MV-4-11 (cell line): ENCODE measurements around the gene NAA20.

Experiments used
- DNase-seq: peaks from one replicate; lab custom pipeline; 2025; lab: John Stamatoyannopoulos, UW

NAA20 gene, protein sequence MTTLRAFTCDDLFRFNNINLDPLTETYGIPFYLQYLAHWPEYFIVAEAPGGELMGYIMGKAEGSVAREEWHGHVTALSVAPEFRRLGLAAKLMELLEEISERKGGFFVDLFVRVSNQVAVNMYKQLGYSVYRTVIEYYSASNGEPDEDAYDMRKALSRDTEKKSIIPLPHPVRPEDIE

DNA sequence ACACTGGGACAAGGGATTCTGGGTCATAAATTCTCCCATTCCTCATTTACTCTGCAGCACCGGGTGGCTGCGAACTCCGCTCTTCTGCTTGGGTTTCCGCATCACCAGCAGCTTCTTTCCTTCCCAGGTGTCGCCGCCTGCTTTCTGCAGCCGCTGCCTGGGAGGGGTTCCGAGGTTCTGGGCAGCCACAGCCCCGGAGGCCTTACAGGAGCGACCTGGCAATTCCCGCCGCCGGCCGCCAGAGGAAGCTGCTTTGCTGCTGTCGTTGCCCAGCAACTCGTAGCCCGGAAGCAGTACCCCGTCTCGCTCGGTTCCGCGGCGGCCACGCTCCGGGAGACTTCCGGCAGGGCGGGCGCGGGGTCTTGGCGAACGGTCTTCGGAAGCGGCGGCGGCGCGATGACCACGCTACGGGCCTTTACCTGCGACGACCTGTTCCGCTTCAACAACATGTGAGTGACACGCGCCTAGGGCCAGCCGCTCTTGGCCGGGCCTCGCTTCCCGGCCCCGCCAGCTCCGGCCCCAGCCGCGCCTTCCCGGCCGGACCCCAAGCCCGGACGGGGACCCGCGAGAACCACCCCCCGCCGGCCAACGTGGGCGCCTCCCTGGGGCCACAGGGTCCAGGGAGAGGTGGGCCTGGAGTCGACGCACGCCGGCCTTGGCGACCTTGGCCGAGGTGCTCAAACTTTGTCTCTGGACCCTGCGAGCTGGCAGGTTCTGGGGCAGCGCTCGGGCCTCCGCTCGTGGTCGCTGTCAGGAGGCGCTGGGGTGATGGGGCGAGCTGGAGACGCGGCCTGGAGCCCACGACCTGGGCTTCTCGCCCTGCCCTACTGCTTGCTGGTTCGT, at the start of gene NAA20:
NAA20 (plus strand) TSS at position 362 of the 843 bp plus-strand sequence; CDS start at position 397, 35 bp downstream.
- peak; percentile 92 for DNase-seq

DNA sequence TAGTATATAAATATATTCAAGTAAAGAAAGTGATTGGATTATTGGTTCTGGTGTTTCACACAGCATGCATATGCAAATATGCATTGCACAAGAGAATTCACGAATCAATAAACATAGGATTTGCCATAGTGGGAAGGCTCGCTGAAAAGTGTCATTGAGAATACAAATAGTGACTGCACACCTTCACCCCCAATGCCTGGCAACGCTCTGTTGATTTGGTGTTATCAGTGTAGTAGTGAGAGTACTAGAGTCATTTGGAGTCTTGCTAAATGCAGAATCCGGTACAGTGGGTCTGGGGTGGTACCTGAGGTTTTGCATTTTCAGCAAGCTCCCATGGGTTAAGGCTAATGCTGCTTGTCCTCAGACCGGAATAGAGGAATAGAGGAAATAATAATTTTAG, 49.7 kb upstream of the NAA20 start:
- no peak for DNase-seq

DNA sequence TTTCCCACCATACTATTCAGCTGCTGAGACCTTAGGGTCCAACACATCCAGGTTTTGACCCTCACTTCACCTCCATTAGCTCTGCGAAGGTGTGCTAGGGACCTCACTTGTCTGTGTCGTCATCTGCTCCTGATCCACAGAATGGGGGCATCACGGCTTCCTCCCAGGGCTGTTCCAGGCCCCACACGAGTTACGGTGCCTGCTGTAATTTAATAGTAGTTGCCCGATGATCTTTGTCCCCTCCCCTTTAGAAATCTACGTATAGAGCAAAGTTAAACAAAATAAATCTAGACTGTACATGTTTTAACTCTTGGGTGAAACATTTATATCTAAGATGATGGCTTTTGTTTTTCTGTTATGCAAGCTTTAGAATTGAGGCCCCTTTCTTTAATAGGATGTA, 49.1 kb upstream of the NAA20 start:
- DNase-seq = no peak

DNA sequence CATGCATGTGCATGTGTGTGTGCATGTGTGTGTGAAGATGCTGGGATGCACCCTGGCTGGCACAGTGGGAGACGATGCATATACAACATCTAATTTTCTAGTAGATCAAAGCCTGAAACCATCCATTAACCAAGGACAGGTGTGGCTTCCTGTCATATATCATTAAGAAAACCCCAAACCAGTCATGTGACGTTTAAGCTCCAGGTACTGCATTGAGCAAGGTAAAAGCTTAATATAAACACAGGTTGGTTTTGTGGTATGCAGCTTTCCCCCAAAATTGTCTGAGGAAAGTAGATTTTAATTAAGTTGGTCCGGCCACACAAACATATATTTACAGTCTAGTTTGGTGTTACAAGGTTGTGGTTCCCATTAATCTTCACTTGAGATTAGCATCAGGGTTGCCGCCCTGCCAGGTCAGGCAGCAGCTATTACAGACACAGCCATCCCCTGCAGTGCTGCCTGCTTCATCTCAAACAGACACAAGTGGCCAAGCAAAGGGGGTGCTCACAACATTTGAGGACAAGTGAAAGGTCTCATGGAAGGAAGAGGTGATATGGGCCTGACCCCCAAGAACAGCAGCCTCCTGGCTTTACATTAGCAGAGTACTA, 48.6 kb upstream of the NAA20 start:
- DNase-seq = no peak

DNA sequence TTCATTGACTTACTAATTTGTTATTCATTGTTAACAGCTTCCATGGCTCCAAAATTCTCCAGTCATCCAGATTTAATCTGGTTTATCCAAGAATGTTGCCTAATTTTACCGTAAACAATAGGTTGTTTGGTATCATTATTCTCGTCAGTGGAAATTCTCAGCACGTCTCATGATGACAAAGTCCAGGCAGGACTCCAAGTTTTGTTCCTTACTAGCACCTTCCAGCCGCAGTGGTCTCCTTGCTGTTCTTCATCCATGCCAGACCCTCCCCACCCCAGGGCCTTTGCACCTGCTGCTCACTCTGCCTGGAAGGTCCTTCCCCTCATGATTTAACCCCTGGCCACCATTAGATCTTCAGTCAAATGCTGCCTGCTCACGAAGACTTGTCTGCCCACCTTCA, 48.1 kb upstream of the NAA20 start:
- no peak for DNase-seq

DNA sequence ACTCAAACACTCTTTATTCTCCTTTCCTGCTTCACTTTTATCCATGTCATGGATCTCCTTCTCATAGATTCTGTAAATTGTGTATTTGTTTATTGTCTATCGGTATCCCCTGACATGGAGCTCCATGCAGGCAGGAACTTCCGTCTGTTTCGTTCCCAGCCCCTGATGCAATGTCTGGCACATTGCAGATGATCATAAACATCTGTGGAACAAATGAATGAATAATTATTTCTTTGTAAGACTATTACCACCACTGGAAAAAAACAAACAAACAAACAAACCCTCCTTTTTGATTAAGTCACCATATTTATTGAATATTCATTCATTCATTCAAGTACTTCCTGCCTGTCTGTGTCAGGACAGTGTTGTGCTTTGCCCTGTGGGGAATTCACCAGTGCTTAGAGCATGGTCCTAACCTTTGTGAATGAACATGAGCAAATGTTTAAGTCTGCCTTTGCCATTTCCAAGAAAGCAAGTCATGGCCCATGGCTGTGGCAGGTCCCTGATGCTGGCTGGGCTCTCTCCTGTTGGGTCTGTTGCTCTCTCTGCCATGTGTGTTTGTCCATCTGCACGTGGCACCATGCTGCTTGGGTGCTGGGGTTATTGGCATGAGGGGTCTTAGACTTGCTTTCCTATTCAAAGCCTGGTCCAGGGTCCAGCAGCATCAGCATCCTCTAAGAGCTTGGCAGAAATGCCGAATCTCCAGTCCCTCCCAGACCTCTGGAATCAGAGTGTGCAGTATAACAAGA, 47.5 kb upstream of the NAA20 start:
- no peak for DNase-seq

DNA sequence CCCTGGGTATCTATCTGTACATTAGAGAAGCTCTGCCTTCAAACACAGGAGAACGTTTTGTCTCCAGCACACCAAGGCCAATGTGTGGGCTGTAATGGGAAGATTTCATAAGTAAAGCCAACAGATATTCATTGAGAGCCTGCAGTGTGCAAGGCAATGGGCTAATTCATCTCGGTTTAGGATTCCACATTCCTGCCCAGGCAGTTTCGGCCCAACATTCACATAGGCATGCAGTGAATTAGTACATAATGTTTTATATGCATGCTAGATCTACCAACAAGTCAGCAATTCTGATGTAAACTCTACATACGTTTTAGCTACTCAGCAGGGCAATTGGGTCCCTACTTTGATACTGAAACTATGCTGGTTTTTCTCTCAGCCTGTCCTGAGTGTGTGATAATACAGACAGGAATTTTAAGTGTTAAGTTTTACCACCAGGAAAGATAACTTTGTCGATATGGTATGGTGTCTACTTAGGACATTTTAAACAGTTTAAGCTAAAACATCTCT, 46.9 kb upstream of the NAA20 start:
- DNase-seq = no peak

DNA sequence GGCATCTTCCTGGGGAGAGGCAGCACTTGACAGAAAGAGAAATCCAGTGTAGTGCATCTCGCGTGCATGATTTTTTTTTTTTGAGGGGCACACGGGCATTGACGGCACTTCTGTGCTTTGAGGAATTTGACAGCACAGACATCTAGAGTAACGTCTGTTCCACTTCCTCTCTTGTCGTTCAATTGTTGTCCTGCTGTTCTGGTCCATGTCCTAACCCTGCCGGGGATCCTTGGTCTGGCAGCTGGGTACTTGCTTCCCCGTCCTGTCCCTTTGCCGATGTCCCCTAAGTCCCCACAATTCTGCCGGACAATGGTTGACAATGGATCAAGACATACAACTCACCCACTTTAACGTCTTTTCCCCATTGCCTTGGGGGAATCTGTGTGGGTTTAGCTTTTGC, 46.0 kb upstream of the NAA20 start:
- DNase-seq = peak; percentile 60

DNA sequence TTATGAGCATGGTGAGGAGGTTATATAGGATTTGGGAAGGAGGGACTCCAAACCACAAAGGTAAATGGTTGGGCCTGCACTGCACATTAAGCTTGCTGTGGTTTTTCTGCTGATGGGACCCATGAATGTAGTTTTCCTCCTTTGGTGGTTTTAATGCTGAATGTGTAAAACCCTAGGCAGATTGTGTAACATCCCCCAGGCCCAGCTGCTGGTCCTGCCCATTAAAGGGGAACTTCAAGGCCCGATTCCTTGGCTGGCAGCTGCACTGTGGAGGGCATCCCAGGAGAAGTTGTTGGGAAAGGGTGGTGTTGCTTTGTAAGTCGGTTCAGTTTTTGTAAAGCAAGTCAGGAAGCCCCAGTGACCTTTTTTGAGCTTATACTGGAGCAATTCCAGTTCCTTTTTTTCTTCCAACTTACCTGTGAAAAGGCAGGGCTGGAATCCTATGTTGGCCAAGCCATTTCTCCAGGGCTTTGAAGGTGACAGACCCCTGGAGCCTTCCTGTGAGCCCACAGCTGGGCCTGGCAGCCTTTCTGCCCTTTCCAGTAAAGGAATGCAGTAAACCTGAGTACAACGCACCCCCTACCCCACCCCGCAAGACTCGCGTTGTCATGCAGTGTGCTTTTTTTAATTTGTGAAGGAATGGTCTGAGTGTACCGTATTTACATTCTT, 43.1 kb upstream of the NAA20 start:
- DNase-seq = peak; percentile 92

DNA sequence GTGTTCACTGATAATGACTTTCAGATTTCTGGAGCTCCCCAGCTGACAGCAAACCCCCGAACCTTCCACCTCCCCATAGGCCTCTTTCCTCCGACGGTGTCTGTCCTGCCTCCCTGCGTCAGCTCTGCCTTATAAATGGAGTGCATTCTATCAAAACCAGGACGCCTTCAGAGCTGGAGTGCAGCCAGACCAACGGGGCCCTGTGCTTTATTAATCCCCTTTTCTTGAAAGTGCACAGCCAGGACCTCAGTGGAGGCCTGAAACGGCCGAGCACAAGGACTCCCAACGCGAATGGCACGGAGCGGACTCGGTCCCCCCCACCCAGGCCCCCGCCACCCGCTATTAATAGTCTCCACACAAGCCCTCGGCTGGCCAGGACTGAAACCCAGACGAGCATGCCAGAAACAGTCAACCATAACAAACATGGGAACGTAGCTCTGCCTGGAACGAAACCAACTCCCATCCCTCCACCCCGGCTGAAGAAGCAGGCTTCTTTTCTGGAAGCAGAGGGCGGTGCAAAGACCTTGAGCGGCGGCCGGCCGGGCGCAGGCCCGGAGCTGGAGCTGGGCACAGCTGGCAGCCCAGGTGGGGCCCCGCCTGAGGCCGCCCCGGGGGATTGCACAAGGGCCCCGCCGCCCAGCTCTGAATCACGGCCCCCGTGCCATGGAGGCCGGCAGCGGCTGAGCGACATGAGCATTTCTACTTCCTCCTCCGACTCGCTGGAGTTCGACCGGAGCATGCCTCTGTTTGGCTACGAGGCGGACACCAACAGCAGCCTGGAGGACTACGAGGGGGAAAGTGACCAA, 42.3 kb upstream of the NAA20 start:
- DNase-seq = peak; percentile 81

DNA sequence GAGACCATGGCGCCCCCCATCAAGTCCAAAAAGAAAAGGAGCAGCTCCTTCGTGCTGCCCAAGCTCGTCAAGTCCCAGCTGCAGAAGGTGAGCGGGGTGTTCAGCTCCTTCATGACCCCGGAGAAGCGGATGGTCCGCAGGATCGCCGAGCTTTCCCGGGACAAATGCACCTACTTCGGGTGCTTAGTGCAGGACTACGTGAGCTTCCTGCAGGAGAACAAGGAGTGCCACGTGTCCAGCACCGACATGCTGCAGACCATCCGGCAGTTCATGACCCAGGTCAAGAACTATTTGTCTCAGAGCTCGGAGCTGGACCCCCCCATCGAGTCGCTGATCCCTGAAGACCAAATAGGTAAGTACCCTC, 41.7 kb upstream of the NAA20 start:
- no peak for DNase-seq

DNA sequence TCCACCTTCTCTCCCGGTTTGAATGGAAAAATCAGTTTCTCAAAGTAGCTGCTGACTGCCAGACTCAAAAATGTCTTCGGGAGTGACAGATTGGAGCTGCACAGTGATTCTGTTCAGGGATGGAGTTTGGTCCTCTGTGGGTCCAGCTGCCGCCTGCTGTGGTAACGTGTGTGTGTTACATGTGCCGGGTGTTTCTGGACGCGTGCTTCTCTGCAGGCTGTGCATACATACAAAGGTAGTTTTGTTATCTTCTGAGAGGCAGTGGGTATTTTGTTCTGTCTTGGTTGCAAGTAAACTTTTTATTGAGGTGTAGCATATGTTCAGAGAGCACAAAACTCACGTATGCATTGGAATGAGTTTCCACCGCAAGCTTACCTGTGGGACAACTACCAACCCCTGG, 41.3 kb upstream of the NAA20 start:
- DNase-seq = no peak

DNA sequence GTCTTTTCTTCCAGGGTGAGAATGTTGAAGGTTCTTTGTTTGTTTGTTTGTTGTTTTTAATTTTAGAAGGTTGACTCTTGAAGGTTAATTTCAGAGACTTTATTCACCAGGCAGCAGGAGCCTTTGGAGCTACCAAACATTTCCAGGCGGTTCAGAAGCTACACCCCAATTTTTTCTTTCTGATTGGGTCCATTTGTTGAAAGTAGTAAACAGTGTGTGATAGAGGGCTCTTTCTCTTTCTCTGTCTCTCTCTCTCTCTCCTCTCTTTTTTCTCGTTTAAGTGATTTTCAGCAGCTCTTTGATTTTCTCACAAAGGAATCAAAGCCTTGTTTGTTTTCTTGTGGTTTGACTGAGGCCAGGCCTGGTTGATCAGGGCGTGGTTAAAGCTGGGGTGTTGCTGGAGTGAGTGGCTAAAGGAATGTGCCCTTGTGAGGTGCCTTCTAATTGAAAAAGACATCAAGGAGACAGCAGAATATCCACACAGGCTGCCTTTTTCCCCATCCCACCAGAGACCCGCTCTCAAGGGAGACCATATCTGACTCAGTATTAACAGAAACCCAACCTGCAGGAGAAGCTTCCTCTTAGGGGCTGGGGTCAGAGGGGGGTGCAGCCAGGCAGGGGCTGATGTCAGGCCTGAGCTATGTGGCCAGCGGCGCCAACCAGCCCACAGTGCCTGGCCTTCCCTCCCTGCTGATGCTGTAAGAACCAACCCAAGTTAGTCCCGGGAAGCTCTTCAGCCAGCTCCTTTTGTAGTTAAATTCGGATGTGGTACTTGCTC, 40.4 kb upstream of the NAA20 start:
- DNase-seq = no peak

DNA sequence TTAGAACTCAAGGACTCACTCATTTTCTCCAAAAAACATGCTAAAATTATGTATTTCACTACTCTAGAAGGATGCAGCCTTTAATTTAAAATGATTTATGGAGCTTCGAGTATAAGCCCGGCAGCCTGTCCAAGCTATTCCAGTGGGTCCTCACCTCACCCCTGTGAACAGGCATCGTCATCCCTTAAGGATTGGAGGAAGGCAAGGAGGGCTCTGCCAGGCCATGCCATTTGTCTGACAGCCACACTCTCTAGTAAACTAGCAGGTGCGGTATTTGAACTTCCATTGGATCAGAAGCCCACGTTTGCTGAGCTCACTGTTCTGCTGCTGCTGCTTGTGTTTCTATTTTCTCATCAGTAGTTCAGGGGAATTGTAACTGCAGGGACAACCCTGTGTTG, 39.8 kb upstream of the NAA20 start:
- no peak for DNase-seq

DNA sequence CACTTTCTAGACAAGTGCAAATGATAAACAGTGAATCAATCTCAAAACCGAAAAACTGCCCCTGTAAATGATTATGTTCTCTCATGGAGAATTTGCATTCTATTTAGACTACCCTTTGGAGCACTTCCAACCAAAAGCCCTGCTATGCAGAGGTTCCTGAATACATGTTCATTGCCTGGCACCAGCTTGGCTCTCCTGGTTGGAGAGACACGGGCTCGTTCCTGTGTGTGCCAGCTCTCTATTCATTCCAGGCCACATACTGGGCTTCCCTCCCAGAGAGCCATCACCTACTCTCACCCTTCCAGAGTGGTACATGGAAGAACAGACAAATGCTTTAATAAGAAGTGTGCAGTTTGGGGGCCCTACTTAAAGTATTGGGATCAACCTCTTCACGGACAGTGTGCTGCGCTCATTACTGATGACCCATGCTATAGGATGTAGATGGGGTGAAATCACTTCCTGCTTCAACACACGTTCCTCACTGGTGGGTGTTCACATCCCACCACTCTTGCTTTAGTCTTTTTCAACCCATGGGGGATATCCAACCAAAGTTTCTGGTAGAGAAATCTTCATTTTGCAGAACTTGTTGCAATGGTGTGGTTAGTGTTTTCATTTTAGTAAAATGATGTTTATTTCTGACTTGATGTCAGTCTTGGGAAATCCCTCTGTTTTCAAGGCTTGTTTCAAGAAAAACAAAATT, 38.5 kb upstream of the NAA20 start:
- DNase-seq = no peak

DNA sequence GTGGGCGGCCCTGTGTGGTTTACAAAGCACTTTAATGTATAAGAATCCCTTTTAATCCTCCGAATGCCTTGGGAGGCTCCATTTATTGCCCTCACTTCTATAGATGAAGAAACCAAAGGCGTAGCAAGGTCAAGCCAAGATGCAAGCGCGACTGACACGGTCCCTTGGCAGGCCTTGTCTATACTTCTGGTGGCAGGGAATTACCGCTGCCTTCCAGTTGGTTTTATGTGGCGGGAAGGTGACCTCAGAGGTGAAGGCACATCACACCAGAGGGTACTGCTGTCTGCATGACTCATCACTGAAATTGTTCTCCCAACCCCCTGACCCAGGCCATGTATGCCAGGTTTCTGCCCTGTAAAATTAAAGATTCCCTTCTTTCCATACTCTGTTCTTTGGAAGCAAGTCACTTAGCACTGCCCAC, 36.1 kb upstream of the NAA20 start:
- peak; percentile 52 for DNase-seq

DNA sequence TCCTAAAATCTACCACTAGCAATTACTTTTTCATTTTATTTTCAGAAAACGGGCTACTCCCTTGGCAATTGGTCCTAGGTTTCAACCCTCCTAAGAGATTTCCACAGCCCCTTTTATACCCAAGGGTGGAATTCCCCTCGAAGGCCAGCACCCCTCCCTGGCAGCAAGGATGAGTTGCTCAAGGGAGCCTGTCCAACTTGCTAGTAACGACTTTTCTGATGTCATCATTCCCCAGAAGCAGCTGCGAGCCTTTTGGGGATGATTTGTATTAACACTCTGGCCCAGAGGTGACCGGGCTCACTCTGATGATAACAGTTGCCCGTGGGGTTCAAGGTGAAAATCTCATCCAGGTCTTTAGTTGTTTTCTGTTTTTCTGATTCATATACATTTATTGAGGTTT, 30.7 kb upstream of the NAA20 start:
- DNase-seq = peak; percentile 31

DNA sequence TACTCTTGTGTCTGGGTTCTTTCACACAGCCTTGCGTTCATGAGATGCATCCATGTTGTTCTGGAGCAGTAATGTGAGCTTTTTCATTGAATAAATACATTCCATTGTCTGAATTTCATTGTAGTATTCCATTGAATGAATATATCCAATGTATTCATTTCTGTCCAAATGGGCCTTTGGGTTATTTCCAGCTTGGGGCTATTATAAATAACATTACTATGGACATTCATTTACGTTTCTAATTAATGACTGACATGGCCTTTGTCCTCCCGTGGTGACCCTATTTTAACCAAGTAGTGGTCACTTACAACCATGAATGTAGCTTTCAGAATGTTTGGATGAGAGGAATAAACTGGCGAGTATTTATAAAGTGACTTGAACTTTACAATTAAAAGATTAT, 30.1 kb upstream of the NAA20 start:
- DNase-seq = no peak

DNA sequence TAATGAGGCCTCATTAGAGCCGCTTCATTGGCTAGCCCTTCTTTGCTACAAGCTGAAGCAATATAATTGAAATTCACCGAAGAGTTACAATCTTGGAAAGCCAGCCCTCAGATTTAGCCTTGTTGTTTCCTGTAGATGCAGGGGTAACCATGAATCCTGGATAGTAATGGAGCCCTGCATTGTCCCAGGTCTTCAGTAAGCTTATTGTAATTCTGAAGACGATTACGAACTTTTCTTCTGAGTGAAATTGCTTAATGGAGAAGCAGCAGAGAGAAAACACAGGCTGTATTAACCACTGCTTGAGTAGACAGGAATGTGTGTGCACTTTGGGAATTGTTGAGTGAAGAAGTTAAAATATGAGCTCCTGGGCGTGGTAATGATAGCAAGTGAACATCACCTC, 26.3 kb upstream of the NAA20 start:
- no peak for DNase-seq

DNA sequence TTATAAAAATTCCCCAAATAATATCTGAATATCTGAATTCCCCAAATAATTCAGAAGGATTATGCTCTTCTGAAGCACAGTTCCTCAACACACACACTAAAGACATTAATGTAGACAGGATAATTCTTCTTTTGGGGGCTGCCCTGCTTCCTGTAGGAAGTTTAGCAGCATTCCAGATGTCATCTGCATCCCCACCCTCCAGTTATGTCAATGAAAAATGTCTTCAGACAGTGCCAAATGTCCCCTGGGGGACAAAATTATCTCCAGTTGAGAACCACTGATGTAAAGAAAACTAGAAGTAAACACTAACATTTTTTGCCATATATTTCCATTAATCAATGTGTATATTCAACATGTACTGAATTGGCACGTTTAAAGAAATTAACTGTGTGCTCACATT, 25.9 kb upstream of the NAA20 start:
- DNase-seq = no peak
